Measurements from ENCODE around the gene OPCML.

The OPCML gene

GRCh38 chr11:132913295-132913694 is 619.0 kb downstream of the OPCML start:
- no peak for DNase-seq

GRCh38 chr11:132911186-132911585 is 621.1 kb downstream of the OPCML start:
- DNase-seq = no peak

GRCh38 chr11:132910011-132910760 is 622.1 kb downstream of the OPCML start:
- DNase-seq = no peak

GRCh38 chr11:132909021-132909606 is 623.2 kb downstream of the OPCML start:
- DNase-seq = no peak

- no peak for DNase-seq
These were observed 623.9 kb downstream of the OPCML start for GRCh38 chr11:132908414-132908810.

GRCh38 chr11:132907651-132908413 is 624.5 kb downstream of the OPCML start:
- DNase-seq = no peak

- no peak for DNase-seq
These were observed 627.7 kb downstream of the OPCML start for GRCh38 chr11:132904607-132905006.

- no peak for DNase-seq
These were observed 628.2 kb downstream of the OPCML start for GRCh38 chr11:132904091-132904490.

- no peak for DNase-seq
These were observed 630.4 kb downstream of the OPCML start for GRCh38 chr11:132901638-132902471.

- no peak for DNase-seq
These were observed 633.6 kb downstream of the OPCML start for GRCh38 chr11:132898676-132899075.

GRCh38 chr11:132898021-132898420 is 634.3 kb downstream of the OPCML start:
- no peak for DNase-seq

GRCh38 chr11:132895340-132895739 is 637.0 kb downstream of the OPCML start:
- no peak for DNase-seq

GRCh38 chr11:132894606-132895005 is 637.7 kb downstream of the OPCML start:
- DNase-seq = no peak

- DNase-seq = no peak
These were observed 639.4 kb downstream of the OPCML start for GRCh38 chr11:132892876-132893275.

GRCh38 chr11:132888226-132888625 is 644.1 kb downstream of the OPCML start:
- no peak for DNase-seq

GRCh38 chr11:132886335-132886734 is 646.0 kb downstream of the OPCML start:
- no peak for DNase-seq

- no peak for DNase-seq
These were observed 649.1 kb downstream of the OPCML start for GRCh38 chr11:132883241-132883640.

- DNase-seq = no peak
These were observed 650.7 kb downstream of the OPCML start for GRCh38 chr11:132881622-132882021.

GRCh38 chr11:132878111-132878510 is 654.2 kb downstream of the OPCML start:
- no peak for DNase-seq

- DNase-seq = no peak
These were observed 655.6 kb downstream of the OPCML start for GRCh38 chr11:132876705-132877104.

GRCh38 chr11:132876239-132876638 is 656.1 kb downstream of the OPCML start:
- DNase-seq = no peak

GRCh38 chr11:132874638-132875037 is 657.7 kb downstream of the OPCML start:
- no peak for DNase-seq

- DNase-seq = no peak
These were observed 658.5 kb downstream of the OPCML start for GRCh38 chr11:132873841-132874240.
